Limb (tissue), 2 donors: Measurements from ENCODE around the gene GABRG3.

Experiments used
- DNase-seq, 2 donors: peaks; one replicate each; pipeline ENCODE4 v3.0.0-alpha.2; 2016; ENCODE audit errors: extremely low spot score in 2 of 2

The GABRG3 gene

DNA sequence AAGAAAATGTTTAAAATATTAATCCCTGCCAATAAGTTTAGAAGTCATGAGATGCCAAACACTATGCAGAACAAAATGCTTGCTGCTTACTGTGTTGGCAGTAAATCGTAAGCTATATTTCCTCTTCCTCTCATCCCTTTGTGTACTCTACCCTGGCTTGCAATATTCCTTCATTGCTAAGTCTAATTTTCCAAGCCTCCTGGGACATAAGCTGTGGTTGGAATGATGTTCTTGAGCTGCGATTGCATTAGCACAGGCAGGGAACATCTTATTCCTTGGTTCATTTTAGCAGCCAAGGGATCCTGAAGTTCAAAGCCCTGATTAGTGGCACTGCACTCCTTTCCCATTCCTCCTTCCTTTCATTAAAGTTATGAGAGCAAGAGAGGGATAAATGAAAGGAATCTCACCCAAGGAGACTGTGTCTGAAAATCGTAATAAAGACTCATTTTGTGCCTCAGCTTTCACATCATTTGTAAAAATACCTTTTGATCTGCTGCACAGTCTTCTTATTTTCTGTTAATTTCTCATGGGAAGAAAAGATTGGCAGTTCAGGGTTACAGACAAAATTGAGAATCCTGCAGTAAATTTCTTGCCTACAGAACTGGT, 592.9 kb downstream of the GABRG3 start:
- no peak for DNase-seq

DNA sequence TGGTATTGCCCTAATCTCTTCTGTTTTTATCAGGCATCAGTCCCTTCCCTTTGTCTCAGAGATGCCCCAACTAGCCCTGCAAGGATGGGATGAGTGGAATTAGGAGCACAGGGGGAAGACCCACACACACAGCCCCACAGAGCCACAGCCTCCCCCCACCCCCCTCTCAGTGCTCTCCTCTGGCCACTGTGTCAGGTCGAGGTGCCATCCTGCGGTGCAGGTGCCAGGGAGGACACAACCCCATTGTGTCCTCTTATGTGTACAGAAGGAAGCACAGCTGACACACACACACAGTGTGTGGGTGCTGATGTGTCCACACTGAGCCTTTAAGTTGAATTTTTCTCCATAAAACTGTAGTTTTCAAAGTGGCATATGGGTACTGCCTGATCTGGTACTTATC, 593.7 kb downstream of the GABRG3 start:
- no peak for DNase-seq

DNA sequence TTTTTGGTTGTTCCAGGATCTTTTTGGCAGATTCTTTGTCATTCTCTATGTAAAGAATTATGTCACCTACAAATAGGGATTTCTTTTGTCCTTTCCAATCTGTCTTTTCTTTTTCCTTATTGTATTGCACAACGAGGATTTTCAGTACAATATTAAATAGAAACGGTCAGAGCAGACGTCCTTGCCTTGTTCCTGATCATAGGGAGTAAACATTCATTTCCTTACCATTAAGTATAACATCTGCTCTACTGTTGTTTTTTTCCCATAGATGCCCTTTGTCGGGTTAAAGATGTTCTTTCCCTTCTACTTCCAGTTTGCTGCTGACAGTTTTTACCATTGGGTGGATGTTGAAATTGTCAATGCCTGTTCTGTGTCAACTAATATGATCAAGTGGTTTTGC, 599.8 kb downstream of the GABRG3 start:
- DNase-seq: no peak

DNA sequence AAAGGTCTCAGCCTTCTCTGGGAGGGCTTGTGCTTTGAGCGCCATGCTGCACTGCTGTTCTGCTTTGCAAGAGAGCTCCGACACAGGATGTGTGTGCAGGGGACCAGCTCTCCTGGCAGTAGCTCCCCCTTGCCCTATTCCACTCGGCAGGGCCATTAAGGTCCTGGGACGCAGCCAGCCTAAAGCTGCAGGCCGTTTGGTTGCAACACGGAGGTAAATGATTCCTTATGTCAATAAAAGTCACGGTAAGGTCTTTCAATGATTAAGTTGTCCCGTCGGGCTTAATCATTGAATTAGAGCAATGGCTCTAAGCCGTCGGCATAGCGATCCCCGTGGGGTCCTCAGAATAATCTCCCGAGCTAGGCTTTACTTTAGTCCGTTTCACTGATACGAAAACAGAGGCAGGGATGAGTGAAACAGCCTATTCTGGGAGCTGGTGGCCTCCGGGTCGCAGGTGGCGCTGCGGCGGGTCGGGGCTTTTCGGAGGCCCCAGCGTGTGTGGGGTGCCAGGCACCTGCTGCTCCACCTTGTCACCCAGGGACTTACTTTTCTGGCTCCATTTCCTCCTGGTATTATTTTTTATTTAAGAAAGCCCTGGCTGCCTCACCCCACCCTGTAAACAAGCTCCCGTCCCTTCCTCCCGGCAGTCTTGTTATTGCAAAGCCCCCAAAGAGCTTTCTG, 603.0 kb downstream of the GABRG3 start:
- DNase-seq: no peak

DNA sequence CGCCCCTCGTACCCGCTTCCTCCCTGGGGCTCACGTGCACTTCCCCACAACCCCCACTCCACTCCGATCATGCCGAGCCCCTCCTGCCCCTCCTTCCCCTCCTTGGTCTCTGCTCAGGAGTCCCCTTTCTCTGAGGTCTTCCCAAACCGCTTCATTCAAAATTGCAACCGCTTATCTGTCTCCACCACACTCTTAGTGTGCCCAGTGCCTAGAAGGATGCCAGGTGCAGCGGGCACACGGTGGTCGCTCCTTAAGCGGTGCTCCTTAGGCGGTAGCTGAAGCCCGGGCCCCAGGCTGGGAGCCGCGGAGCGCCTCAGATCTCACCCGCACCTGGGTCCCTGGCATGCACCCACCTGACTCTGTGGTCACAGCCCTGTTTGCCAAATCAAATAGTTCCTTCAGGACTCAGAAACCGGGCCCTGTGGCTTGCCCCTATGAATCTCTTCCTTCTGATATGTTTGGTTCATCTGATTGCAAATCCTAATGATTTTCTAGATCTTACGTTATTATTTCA, 603.6 kb downstream of the GABRG3 start:
- no peak for DNase-seq

DNA sequence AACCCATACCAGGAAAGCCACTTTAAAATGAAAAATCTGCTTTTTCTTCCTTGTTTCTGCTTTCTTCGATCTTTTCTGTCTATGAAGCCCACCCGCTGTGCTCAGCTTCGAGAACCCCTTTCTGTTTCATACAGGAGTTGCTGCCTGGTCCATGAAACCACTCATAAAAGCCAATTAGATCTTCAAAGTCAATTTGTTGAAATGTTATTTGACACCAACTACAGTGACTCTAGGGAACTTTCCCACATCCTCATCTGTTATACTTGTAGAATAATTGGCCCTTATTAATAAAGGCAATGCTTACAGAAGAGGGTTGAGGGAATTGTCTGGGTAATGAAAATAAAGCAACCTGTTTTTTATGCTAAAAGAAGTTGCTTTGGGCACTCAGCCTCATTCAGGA, 604.5 kb downstream of the GABRG3 start:
- no peak for DNase-seq

DNA sequence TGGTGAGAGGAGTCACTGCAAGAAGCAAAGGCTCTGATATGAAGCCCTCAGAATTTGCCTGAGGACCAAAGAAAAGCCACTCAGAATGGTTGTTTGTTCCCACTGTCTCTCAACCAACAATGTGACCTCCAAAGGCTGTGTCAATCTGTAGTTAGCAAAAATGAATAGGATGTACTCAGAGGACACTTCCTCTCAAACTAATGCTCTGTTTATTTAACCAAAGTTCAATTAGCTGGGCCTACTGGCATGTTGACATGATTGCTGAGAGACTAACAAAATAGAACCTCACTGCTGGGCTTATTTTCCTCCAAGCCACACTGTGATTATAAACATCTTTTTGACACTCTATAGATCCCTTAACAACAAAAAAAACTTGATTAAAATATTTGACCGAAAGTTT, 605.6 kb downstream of the GABRG3 start:
- no peak for DNase-seq

DNA sequence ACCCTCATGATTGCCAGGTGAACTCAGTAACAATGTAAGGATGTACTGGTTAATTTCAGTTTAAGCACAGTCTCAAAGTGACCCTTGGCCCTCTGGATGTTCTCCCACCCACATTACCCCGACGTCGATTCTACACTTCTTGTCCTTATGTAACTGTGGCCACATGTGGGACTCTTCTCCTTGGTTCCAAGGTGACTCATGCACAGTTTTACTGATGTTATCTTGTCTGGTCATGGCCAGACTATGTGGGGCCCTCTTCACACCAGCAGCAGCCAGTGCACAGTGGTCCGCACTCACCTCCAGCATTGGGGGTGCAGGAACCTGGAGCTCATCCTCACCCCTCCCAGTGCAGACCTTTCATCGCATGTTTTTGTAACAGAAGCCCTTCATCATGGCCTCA, 608.8 kb downstream of the GABRG3 start:
- DNase-seq: no peak

DNA sequence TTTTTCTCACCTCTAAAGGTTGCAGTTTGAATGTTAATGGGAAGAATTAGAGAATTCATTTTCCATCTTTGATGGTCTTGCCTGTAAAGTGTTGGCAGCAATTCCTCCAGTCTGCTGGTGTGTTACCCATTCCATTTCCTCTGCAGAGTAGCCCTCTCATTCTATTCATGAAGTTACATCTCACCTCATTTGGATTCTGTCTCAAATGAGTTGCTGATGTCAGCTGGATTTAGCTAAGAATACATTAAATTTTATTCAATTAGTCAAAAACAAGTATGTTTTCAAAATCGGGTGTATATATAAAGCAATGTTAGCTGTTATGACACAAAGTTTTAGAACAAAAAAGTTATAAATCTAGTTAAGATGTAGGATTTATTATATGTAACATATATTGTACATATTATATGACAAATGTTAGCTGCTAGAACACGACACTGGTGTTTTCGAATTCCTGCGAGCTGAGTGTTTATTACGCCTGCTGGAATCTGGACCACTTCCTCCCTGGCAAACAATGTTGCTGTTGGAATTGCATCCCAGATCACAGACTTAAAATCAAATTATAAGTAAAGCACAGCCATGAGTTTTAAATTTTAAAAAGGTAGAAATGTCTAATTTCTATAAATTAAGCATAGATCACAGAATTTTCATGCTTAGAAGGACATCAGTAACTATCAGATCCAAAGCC, 611.9 kb downstream of the GABRG3 start:
- DNase-seq: no peak

DNA sequence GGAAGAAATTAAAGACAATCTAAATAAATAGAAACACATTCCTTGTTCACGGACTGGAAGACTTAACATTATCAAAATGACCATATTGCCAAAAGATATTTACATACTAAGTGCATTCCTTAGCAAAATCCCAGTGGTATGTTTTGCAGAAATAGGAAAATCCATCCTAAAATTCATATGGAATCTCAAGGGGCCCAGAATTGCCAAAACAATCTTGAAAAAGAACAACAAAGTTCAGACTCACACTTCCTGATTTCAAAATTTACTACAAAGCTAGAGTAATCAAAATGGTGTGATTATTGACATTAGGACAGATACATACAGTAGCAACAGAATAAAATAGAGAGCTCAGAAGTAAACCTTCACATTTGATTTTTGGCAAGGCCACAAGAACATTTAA, 612.7 kb downstream of the GABRG3 start:
- no peak for DNase-seq

DNA sequence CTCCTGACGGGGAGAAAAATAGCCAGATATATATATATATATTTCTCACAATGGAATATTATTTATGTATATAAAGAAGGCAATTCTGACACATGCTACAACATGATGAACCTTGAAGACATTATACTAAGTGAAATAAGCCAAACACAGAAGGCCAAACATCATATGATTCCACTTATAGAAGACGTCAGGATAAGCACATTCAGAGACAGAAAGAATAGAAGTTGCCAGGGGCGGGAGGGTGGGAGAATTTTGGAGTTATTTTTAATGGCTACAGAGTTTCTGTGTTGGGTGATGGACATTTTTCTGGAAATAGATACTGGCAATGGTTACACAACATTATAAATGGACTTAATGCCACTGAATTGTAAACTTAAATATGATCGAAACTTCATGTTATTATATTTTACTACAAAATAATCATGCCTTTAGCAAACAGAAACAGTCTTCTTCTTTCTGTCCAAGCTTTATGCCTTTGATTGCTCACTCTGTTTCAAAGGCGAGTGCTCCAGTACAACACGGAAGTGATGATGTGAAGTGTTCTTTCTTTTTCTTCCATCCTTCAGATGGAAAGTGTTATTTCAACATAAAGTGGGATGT, 614.2 kb downstream of the GABRG3 start:
- no peak for DNase-seq

DNA sequence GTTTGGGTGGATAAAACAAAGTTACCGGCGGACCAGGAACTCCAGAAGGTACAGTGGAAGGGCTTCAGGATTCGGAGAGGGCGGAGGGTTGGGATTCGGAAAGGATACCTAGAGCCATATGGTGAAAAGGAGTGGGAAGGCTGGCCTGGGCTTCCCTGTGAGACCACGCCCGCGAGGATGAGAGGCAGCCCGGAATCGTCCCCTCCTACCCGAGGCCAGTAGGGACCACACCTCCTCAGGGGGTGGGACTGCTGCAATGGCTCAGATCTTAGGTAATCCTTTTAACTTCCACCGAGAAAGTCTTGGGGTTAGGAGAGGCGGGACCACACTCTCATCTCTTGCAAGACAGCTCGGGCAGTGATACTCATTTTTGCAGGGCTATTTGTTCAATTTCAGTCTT, 616.8 kb downstream of the GABRG3 start:
- no peak for DNase-seq

DNA sequence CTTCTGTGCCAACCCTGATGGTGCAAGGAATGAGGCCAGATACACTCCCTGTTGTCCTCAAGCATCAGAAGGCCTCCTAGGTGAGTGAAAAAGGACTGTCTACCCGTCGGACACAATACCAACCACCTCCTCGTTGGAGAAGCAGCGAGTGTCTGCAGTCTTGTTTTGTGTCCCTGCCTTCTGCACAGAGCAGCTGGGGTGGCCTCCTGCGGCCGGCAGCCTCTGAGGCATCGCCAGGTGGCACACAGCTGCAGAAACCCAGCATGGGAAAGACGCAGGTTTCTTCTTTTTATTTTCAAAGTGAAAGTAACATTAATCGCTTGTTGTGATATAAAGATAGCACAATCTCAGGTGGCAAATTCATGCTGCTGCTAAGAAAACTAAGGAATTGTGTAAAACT, 618.3 kb downstream of the GABRG3 start:
- DNase-seq: no peak

DNA sequence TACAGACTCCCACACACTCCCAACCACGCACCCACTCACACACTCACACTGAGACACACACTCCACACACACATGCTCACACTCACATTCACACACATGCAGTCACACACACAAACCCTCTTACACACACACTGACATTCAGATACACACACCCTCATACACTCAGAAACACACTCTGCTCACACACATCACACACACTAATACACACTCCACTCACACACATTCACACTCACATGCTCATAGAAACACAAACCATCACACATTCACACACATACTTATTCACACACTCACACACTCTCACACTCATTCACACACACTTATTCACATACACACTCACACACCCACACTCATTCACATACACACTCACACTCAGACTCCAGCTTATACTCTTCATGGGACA, 618.8 kb downstream of the GABRG3 start:
- no peak for DNase-seq
